CD4-positive, alpha-beta T cell (primary cell): Measurements from ENCODE around the gene PTOV1. TPM values are rescaled to one million over a fixed set of nuclear protein-coding genes. Genes with fewer than 3 reads are reported as not detected.

Experiments
- ATAC-seq: fragments of 200-7000 bp; cut with Tn5 transposase; one replicate; pipeline ENCODE4 v1.10.0; 2022; ENCODE audit warnings: mild to moderate bottlenecking; ENCODE audit not compliant: poor library complexity
- CTCF ChIA-PET: fragments of 350-600 bp; sonication (Branson Sonifier 250); formaldehyde crosslinking; loops from one replicate; lab custom pipeline; 2021; ENCODE audit warnings: antibody characterized with exemption, inconsistent platforms; lab: Charles Lee
- POLR2A ChIA-PET: fragments of 350-600 bp; sonication (Branson Sonifier 250); formaldehyde crosslinking; loops from one replicate; lab custom pipeline; 2021; ENCODE audit warnings: antibody characterized with exemption, inconsistent platforms; lab: Charles Lee
- DNase-seq, 14 experiments: peaks; one replicate each; pipeline ENCODE4 v3.0.0-alpha.2; 2013 to 2020; ENCODE audit warnings: mixed read lengths in 2 of 14
- H3K27ac ChIP-seq, 2 donors: one replicate each; pipeline versions ENCODE4 v1.5.1 to v1.7.0; 2013; ENCODE audit warnings: low read length in 2 of 2, low read depth in 1 of 2, mild to moderate bottlenecking in 1 of 2
- H3K27me3 ChIP-seq, 2 experiments: 1 replicate in 1 of 2; 2 replicates in 1 of 2; pipeline versions ENCODE4 v1.6.1 to v1.7.0; 2013; ENCODE audit warnings: low read length in 2 of 2, control low read depth in 1 of 2, mild to moderate bottlenecking in 1 of 2, moderate library complexity in 1 of 2; ENCODE audit not compliant: insufficient read depth in 2 of 2, control insufficient read depth in 1 of 2
- H3K36me3 ChIP-seq: one replicate; pipeline ENCODE4 v1.6.1; 2013; ENCODE audit warnings: low read length, control low read depth; ENCODE audit not compliant: insufficient read depth
- H3K4me1 ChIP-seq: one replicate; pipeline ENCODE4 v1.6.1; 2013; ENCODE audit warnings: low read length, control low read depth; ENCODE audit not compliant: insufficient read depth
- H3K4me3 ChIP-seq: one replicate; pipeline ENCODE4 v1.5.1; 2013; ENCODE audit warnings: mild to moderate bottlenecking, low read length, moderate library complexity
- H3K9me3 ChIP-seq, 2 experiments: 1 replicate in 1 of 2; 2 replicates in 1 of 2; pipeline versions ENCODE4 v1.6.1 to v1.7.0; 2013; ENCODE audit warnings: low read length in 2 of 2, mild to moderate bottlenecking in 2 of 2, control low read depth in 1 of 2, moderate library complexity in 1 of 2; ENCODE audit not compliant: control insufficient read depth in 1 of 2, insufficient read depth in 1 of 2
- H3K27ac Mint-ChIP-seq: one replicate; pipeline ENCODE4 v1.8.0; 2020; ENCODE audit warnings: mixed read lengths
- H3K27me3 Mint-ChIP-seq: one replicate; pipeline ENCODE4 v1.8.0; 2021; ENCODE audit warnings: mixed read lengths
- H3K36me3 Mint-ChIP-seq: one replicate; pipeline ENCODE4 v1.8.0; 2021; ENCODE audit warnings: low read depth, mixed read lengths
- H3K4me1 Mint-ChIP-seq: one replicate; pipeline ENCODE4 v1.8.0; 2021; ENCODE audit warnings: low read depth, mixed read lengths
- H3K4me3 Mint-ChIP-seq: one replicate; pipeline ENCODE4 v1.8.0; 2020; ENCODE audit warnings: mild to moderate bottlenecking, mixed read lengths
- H3K9me3 Mint-ChIP-seq: one replicate; pipeline ENCODE4 v1.8.0; 2020; ENCODE audit warnings: mixed read lengths
- intact Hi-C, 2 experiments: fragments of 100-400 bp; cut with DNase I in 1 of 2; cut with micrococcal nuclease in 1 of 2; formaldehyde crosslinking; loops; one replicate each; pipeline versions ENCODE4 v1.15.1 to v1.9.0; 2023 to 2025; cut with DNase I, micrococcal nuclease
- total RNA-seq, 174 experiments: library from RNA in 2 of 174; stranded (reverse) in 2 of 174; gene quantifications; one replicate each; pipeline ENCODE4 v1.2.3 and lab custom pipeline; 2021 to 2026
- TF ChIP-seq, protein P1 (sequence below): fragments of 200-600 bp; IDR thresholded peaks from one replicate; pipeline ENCODE4 v1.8.0; 2022; ENCODE audit warnings: antibody characterized with exemption, mild to moderate bottlenecking

The PTOV1 gene
- total RNA-seq, 2 experiments from 2014 or later, result 127 to 134 TPM

DNA sequence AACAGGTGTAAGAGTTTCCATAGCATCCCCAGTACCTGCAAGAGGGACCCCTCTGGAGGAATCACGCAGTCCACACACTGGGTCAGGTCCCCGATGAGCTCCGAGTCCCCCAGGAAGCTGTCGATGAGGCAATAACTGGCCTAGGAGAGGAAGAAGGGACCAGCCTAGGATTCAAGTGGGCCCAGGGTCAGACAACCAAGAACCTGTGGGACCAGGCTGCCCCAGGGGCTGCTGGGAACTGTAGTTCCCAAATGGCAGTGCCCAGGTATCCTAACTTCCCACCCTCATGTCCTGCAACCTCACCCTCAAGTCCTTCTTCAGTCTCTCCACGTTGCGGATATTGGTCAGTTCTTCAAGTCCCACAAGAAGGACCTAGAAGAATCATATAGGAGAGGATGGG lies 39.6 kb upstream of the PTOV1 start:
- peaks cover 40% of the 10 kb centered on the region for H3K4me1 ChIP-seq
- H3K9me3 ChIP-seq, result no peaks in the 10 kb centered on the region
- Mint-ChIP-seq H3K27ac (no peak overlapping the region), H3K36me3 (peaks cover 10% of the 10 kb centered on the region), H3K4me1 (peaks cover 41% of the 10 kb centered on the region), H3K4me3 (peak overlapping the region; percentile 95), H3K27me3 (no peaks in the 10 kb centered on the region), H3K9me3 (no peaks in the 10 kb centered on the region)
- intact Hi-C loops, result loop anchor here (5.0 to 10.0 kb wide), 2 partner anchors 44 to 317 kb away; partner anchors contain the start of genes AP2A1 (in 1 of the 2) and RPS11 (in 1 of the 2)
- POLR2A ChIA-PET, result interaction anchor here (1.5 kb wide), 1 partner anchor 45 kb away, joined by 4 read pairs; the partner anchor contains the start of gene AP2A1
- no peak overlapping the region for H3K4me3 ChIP-seq
- no peak for ATAC-seq
- H3K36me3 ChIP-seq, result no peaks in the 10 kb centered on the region
- H3K27me3 ChIP-seq, result no peaks in the 10 kb centered on the region
- TF ChIP-seq, protein P1, sequence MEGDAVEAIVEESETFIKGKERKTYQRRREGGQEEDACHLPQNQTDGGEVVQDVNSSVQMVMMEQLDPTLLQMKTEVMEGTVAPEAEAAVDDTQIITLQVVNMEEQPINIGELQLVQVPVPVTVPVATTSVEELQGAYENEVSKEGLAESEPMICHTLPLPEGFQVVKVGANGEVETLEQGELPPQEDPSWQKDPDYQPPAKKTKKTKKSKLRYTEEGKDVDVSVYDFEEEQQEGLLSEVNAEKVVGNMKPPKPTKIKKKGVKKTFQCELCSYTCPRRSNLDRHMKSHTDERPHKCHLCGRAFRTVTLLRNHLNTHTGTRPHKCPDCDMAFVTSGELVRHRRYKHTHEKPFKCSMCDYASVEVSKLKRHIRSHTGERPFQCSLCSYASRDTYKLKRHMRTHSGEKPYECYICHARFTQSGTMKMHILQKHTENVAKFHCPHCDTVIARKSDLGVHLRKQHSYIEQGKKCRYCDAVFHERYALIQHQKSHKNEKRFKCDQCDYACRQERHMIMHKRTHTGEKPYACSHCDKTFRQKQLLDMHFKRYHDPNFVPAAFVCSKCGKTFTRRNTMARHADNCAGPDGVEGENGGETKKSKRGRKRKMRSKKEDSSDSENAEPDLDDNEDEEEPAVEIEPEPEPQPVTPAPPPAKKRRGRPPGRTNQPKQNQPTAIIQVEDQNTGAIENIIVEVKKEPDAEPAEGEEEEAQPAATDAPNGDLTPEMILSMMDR, result no peak
- H3K27ac ChIP-seq, result no peak overlapping the region
- CTCF ChIA-PET, result interaction anchor here (1.3 kb wide), 1 partner anchor 94 kb away, joined by 3 read pairs; no protein-coding TSS in a partner anchor
- DNase-seq, result no peak

- Histone ChIP-seq H3K36me3 (no peaks in the 10 kb centered on the region), H3K4me1 (peaks cover 50% of the 10 kb centered on the region), H3K27ac (peak overlapping the region; percentile 86 to 97), H3K9me3 (no peaks in the 10 kb centered on the region), H3K27me3 (no peaks in the 10 kb centered on the region), H3K4me3 (peak overlapping the region; percentile 87)
- Mint-ChIP-seq H3K27ac (peak overlapping the region; percentile 97), H3K36me3 (peaks cover 12% of the 10 kb centered on the region), H3K27me3 (no peaks in the 10 kb centered on the region), H3K4me1 (peaks cover 48% of the 10 kb centered on the region), H3K4me3 (peak overlapping the region; percentile 95), H3K9me3 (no peaks in the 10 kb centered on the region)
- intact Hi-C loops, result loop anchor here (5.0 to 10.0 kb wide), 2 partner anchors 45 to 318 kb away; partner anchors contain the start of genes AP2A1 (in 1 of the 2) and RPS11 (in 1 of the 2)
- TF ChIP-seq, protein P1, result no peak
- CTCF ChIA-PET, result interaction anchor here (1.1 to 1.8 kb wide), 3 partner anchors 38 to 94 kb away, joined by 3 to 8 read pairs (median 5); partner anchors contain the start of gene PTOV1
- POLR2A ChIA-PET, result interaction anchor here (1.0 to 2.4 kb wide), 10 partner anchors 36 to 317 kb away, joined by 3 to 24 read pairs (median 10); partner anchors contain the start of genes AKT1S1, AP2A1, BCL2L12 and IRF3
- DNase-seq (no peak), ATAC-seq (no peak)
These were observed 38.4 kb upstream of the PTOV1 start for GRCh38 chr19:49812452-49812996.

DNA sequence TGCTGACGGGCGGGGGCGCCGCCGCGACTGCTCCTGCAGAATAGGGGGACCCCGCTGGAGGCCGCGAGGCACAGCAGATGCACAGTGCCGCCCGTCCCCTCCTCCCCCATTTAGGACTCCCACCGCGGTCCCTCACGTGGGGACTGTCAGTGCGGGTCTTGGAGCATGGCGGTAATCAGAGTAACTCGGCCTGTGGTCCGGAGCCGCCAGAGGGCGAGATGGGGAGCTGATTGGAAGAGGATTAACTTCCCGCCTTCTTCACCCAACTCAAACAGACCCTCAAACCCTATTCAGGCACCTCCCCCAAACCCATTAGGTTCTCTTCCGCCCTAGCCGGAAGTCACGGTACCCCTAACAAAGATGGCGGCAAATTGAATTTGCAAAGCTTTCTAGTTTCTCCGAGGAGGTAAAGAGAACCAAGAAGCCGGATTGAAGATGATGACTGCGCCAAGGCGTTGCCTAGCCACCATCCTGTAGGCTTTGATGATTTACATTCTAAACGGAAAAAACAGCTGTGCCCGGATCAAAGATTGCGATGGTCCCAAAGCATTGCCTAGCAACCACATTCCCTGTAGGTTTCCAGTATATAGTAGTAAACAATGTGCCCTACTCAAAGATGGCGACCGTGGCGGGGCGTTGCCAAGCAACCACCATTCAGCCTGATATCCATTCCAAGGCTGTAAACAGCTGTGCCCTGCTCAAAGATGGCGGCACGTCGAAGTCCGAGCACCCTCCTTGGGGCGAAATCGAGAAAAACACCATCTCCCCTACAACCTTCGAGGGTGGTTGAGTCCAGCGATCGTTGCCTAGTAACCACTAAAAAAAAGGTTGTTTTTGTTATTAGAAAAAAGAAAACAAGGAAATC lies 37.7 kb upstream of the PTOV1 start, which contains the start of gene FUZ:
TSS of gene FUZ (minus strand) at position 296 of the 865 bp plus-strand sequence. CDS start at position 110, 186 bp downstream.
- peak within 1 kb of the TSS; percentile 87 for H3K4me3 ChIP-seq
- H3K27ac ChIP-seq, result peak within 1 kb of the TSS; percentile 86 to 97
- no peaks in the 10 kb centered on the region for H3K27me3 ChIP-seq
- peak; percentile 83 to 99 (median 90) for DNase-seq
- peak; percentile 57 for ATAC-seq
- Mint-ChIP-seq H3K4me1 (peaks cover 48% of the 10 kb centered on the region), H3K27me3 (no peaks in the 10 kb centered on the region), H3K9me3 (no peaks in the 10 kb centered on the region), H3K4me3 (peak within 1 kb of the TSS; percentile 95), H3K36me3 (peaks cover 19% of the 10 kb centered on the region), H3K27ac (peak within 1 kb of the TSS; percentile 97)
- no peaks in the 10 kb centered on the region for H3K36me3 ChIP-seq
- CTCF ChIA-PET, result interaction anchor here (1.1 to 1.8 kb wide), 3 partner anchors 37 to 95 kb away, joined by 3 to 8 read pairs (median 5); partner anchors contain the start of gene PTOV1
- TF ChIP-seq, protein P1, result no peak
- intact Hi-C loops, result loop anchor here (1.0 to 10.0 kb wide), 4 partner anchors 46 to 318 kb away; partner anchors contain the start of genes AKT1S1 (in 2 of the 2), TBC1D17 (in 2 of the 2), AP2A1 (in 1 of the 2) and RPS11 (in 1 of the 2)
- peaks cover 49% of the 10 kb centered on the region for H3K4me1 ChIP-seq
- POLR2A ChIA-PET, result interaction anchor here (0.8 to 2.4 kb wide), 14 partner anchors 8 to 820 kb away, joined by 3 to 24 read pairs (median 4); partner anchors contain the start of genes AKT1S1, AP2A1, BCL2L12 and GYS1
- H3K9me3 ChIP-seq, result no peaks in the 10 kb centered on the region
